Mucosa of descending colon (tissue), 3 donors: Measurements from ENCODE around the gene PRAMEF18. TPM values are rescaled to one million over a fixed set of nuclear protein-coding genes. Genes with fewer than 3 reads are reported as not detected.
"Not testable (repeated sequence)": the region's sequence is repeated elsewhere in the genome, so short reads cannot be mapped to it uniquely, and the experiment has no call there.

ENCODE experiments used
- ATAC-seq: fragments of 200-7000 bp; cut with Tn5 transposase; one replicate; pipeline ENCODE4 v1.9.1; 2020; ENCODE audit warnings: mild to moderate bottlenecking, moderate library complexity
- DNase-seq, 3 donors: peaks; one replicate each; pipeline ENCODE4 v3.0.0-alpha.2; 2020
- H3K36me3 ChIP-seq: fragments of 200-600 bp; one replicate; pipeline ENCODE4 v1.8.0; 2021; ENCODE audit warnings: low read depth, mild to moderate bottlenecking
- H3K4me1 ChIP-seq: fragments of 200-600 bp; one replicate; pipeline ENCODE4 v1.8.0; 2021; ENCODE audit warnings: low read depth, mild to moderate bottlenecking
- H3K4me3 ChIP-seq: fragments of 200-600 bp; one replicate; pipeline ENCODE4 v1.8.0; 2021; ENCODE audit warnings: mild to moderate bottlenecking
- H3K9me3 ChIP-seq: fragments of 200-600 bp; one replicate; pipeline ENCODE4 v1.8.0; 2021; ENCODE audit warnings: mild to moderate bottlenecking
- intact Hi-C, 2 donors: fragments of 100-400 bp; cut with DNase I in 1 of 2; cut with micrococcal nuclease in 1 of 2; formaldehyde crosslinking; loops; one replicate each; pipeline versions ENCODE4 v1.11.0 to v1.11.1; 2022; cut with DNase I, micrococcal nuclease
- long read RNA-seq, 2 donors: library from polyadenylated mRNA; unstranded; transcript quantifications; one replicate each; pipeline ENCODE4 v2.0.0, GENCODE V29; 2019 to 2021
- total RNA-seq, 3 donors: library from RNA; stranded (reverse); fragmentation: NEBNext Ultra II Directional in 2 of 3; extraction: Animal tissue kit (Norgen Biotek cat#: 25700) in 2 of 3; gene quantifications; one replicate each; pipeline versions ENCODE4 v1.2.1 to v1.2.4, GENCODE V29; 2021 to 2023
- donor health status: DM: no; HTN: no; CAD: no; lungs with moderate emphysema.
- donor health status: DM: no; HTN: no; CAD: no.
- donor health status: DM: no; HTN: yes; CAD: no.

The PRAMEF18 gene, protein sequence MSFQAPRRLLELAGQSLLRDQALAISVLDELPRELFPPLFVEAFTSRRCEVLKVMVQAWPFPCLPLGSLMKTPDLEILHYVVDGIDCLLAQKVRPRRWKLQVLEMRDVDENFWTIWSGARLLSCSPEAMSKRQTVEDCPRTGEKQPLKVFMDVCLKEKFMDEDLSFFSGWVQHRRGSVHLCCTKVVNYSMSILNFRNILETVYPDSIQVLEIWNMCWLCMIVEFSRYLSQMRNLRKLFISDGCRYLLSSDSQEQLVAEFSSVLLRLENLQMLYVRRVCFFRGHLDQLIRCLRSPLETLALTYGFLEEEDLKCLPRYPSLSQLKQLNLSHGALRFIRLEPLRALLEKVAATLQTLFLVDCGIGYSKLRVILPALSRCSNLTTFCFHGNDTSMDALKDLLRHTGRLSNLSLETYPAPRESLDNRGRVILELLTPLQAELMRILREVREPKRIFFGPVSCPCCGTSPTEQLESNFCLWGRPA
- not detected for total RNA-seq
- long read RNA-seq, donor 1: 0 reads
- long read RNA-seq, donor 2: 0 reads

DNA sequence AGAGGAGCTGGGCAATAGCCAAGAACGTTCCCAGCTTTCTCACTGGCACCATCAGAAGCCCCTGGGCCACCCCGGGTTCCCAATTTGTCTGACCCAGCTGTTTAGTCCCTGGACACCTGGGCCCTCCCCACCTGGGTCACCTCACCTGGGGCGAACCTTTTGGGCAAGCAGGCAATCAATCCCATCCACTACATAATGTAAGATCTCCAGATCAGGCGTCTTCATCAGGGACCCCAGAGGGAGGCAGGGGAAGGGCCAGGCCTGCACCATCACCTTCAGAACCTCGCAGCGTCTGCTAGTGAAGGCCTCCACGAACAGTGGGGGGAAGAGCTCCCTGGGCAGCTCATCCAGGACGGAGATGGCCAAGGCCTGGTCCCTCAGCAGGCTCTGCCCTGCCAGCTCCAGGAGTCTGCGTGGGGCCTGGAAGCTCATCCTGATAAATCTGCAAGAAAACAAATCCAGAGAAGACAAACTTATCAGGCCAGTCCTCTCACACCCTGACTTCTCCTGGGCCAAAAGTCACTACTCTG, at the start of gene PRAMEF18:
PRAMEF18 (minus strand) TSS at position 480 of the 530 bp plus-strand sequence; CDS start at position 432, 48 bp downstream.
- H3K36me3 ChIP-seq, intact Hi-C loops, DNase-seq, H3K4me3 ChIP-seq, ATAC-seq, H3K4me1 ChIP-seq, H3K9me3 ChIP-seq: not testable (repeated sequence)

DNA sequence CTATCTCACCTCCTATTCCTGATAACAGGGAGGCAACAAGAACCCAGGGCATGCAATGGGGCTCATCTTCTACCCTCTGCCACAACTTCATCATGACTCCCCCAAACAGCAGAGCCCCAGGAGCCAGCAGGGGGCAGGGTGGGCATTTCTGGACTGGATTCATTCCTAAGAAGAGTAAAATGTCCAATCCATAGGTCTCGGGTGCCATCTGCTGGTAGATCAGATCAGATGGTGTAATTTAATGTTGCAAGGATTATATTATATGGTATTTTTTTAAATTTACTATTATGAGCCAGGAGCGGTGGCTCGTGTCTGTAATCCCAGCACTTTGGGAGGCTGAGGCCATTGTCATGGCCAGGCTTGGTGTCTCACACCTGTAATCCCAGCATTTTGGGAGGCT, 39.2 kb upstream of the PRAMEF18 start:
- H3K4me1 ChIP-seq, ATAC-seq, intact Hi-C loops: not testable (repeated sequence)

GRCh38 chr1:13253898-13254297, 27.9 kb upstream of the PRAMEF18 start, which contains the start of gene PRAMEF5:
Gene PRAMEF5, plus strand, starts transcription at chr1:13254198. Its CDS starts 5,071 bp downstream, at chr1:13259269.
- H3K4me3 ChIP-seq, H3K9me3 ChIP-seq, H3K36me3 ChIP-seq, intact Hi-C loops, DNase-seq, ATAC-seq, H3K4me1 ChIP-seq: not testable (repeated sequence)

More for the DNA sequence above, 39.2 kb upstream of the PRAMEF18 start:
- not testable (repeated sequence) for DNase-seq, H3K9me3 ChIP-seq, H3K4me3 ChIP-seq, H3K36me3 ChIP-seq

DNA sequence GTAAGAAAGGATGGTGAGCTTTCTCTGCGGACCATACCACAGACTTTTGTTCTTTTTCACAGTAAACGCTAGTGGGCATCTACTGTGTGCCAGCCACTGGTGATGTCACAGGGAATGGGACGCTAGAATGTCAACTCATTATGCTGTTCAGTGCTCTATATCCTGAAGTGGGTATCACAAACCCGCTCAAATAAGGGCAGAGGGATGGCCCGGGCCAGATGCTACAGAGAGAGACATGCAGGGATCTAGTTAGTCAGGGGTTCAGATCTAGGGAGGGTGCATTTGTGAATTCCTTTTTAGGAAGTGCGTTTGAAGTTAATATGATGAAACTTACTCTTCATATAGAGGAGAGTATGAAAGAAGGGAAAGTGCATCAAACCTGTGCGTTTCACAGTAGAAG, 21.2 kb upstream of the PRAMEF18 start:
- H3K36me3 ChIP-seq, DNase-seq, intact Hi-C loops, ATAC-seq, H3K9me3 ChIP-seq, H3K4me3 ChIP-seq, H3K4me1 ChIP-seq: not testable (repeated sequence)

GRCh38 chr1:13246554-13246871, 20.6 kb upstream of the PRAMEF18 start:
- H3K9me3 ChIP-seq, H3K4me3 ChIP-seq, DNase-seq, H3K4me1 ChIP-seq, ATAC-seq, H3K36me3 ChIP-seq, intact Hi-C loops: not testable (repeated sequence)

- DNase-seq, ATAC-seq, intact Hi-C loops: not testable (repeated sequence)
Measured at GRCh38 chr1:13245841-13246553, 20.0 kb upstream of the PRAMEF18 start.

GRCh38 chr1:13243536-13244263, 17.7 kb upstream of the PRAMEF18 start:
- H3K36me3 ChIP-seq, H3K9me3 ChIP-seq, H3K4me3 ChIP-seq, intact Hi-C loops, DNase-seq, ATAC-seq, H3K4me1 ChIP-seq: not testable (repeated sequence)

More at GRCh38 chr1:13245841-13246553, 20.0 kb upstream of the PRAMEF18 start:
- not testable (repeated sequence) for H3K36me3 ChIP-seq, H3K9me3 ChIP-seq, H3K4me1 ChIP-seq, H3K4me3 ChIP-seq

GRCh38 chr1:13239633-13240032, 13.7 kb upstream of the PRAMEF18 start:
- not testable (repeated sequence) for DNase-seq

GRCh38 chr1:13237572-13237971, 11.6 kb upstream of the PRAMEF18 start:
- intact Hi-C loops, H3K4me3 ChIP-seq: not testable (repeated sequence)

More at GRCh38 chr1:13239633-13240032, 13.7 kb upstream of the PRAMEF18 start:
- intact Hi-C loops, H3K9me3 ChIP-seq, ATAC-seq, H3K36me3 ChIP-seq, H3K4me3 ChIP-seq, H3K4me1 ChIP-seq: not testable (repeated sequence)

DNA sequence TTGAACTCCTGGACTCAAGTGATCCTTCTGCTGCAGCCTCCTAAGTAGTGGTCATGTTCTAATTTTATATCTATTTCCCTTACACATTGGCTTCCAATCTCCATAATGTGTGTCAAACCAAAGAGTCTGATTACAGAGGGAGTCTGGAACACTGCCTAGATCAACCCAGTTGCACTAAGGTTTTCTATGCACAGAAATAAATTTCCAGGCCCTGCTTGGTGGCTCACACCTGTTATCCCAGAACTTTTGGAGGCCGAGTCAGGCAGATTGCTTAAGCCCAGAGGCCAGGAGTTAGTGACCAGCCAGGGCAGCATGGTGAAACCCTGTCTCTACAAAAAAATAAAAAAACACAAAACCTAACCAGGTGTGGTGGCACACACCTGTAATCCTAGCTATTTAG, 8.1 kb upstream of the PRAMEF18 start:
- H3K4me1 ChIP-seq, DNase-seq, H3K4me3 ChIP-seq, intact Hi-C loops, H3K9me3 ChIP-seq, H3K36me3 ChIP-seq, ATAC-seq: not testable (repeated sequence)

More at GRCh38 chr1:13237572-13237971, 11.6 kb upstream of the PRAMEF18 start:
- not testable (repeated sequence) for H3K4me1 ChIP-seq, DNase-seq, H3K36me3 ChIP-seq, H3K9me3 ChIP-seq, ATAC-seq

DNA sequence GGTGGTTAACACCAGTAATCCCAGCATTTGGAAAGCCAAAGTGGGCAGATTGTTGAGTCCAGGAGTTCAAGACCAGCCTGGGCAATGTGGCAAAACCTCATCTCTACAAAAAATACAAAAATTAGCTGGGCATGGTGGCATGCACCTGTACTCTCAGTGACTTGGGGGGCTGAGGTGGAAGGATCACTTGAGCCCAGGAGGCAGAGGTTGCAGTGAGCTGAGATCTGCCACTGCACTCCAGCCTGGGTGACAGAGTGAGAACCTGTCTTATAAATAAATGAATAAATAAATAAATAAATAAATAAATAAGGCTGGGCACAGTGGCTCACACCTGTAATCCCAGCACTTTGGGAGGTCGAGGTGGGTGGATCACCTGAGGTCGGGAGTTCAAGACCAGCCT, 6.1 kb upstream of the PRAMEF18 start:
- DNase-seq, intact Hi-C loops, H3K4me3 ChIP-seq, H3K36me3 ChIP-seq, H3K4me1 ChIP-seq, ATAC-seq, H3K9me3 ChIP-seq: not testable (repeated sequence)

- H3K9me3 ChIP-seq, DNase-seq, intact Hi-C loops, ATAC-seq, H3K4me3 ChIP-seq, H3K36me3 ChIP-seq, H3K4me1 ChIP-seq: not testable (repeated sequence)
Measured at GRCh38 chr1:13231061-13231750, 5.3 kb upstream of the PRAMEF18 start.

GRCh38 chr1:13230601-13231000, 4.6 kb upstream of the PRAMEF18 start:
- intact Hi-C loops, ATAC-seq, H3K36me3 ChIP-seq: not testable (repeated sequence)

More at GRCh38 chr1:13230601-13231000, 4.6 kb upstream of the PRAMEF18 start:
- DNase-seq, H3K9me3 ChIP-seq, H3K4me1 ChIP-seq, H3K4me3 ChIP-seq: not testable (repeated sequence)
